ENCODE measurements around the gene MEG3.
A peak's percentile ranks its signal among the peaks of the same experiment; 100 is the strongest.

The MEG3 gene

DNA sequence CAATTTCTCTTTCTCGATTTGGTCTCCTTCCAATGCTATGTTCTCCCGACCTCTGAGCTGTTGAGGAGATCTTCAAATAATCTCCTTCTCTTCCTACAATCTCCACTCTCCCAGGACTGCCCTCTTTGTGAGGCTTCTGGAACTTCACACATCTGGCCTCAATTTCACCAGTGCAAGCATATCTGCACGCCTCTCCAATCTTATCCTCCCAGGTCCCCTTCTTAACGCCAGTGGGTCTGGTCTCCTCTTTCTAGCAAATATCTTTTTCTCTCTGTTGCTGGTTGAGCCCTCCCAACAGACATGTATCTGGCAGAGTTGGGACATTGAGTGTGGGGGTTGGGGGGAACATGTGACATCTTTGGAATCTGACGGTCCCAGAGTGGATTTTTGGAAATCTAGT lies 59.7 kb downstream of the MEG3 start:
- peaks cover 16% of the 10 kb centered on the region for H3K9me3 ChIP-seq (ENCODE audit: low read length)
- peaks cover 9% of the 10 kb centered on the region for H3K4me1 ChIP-seq (ENCODE audit: insufficient read depth, low read length)
- H3K27me3 ChIP-seq (ENCODE audit: insufficient read depth, low read length), result no peaks in the 10 kb centered on the region
- no peaks in the 10 kb centered on the region for H3K36me3 ChIP-seq (ENCODE audit: insufficient read depth, low read length)
- no peak overlapping the region for H3K4me3 ChIP-seq (ENCODE audit: low read length)
- no peak overlapping the region for H2AFZ ChIP-seq (ENCODE audit: low read depth, low read length)

DNA sequence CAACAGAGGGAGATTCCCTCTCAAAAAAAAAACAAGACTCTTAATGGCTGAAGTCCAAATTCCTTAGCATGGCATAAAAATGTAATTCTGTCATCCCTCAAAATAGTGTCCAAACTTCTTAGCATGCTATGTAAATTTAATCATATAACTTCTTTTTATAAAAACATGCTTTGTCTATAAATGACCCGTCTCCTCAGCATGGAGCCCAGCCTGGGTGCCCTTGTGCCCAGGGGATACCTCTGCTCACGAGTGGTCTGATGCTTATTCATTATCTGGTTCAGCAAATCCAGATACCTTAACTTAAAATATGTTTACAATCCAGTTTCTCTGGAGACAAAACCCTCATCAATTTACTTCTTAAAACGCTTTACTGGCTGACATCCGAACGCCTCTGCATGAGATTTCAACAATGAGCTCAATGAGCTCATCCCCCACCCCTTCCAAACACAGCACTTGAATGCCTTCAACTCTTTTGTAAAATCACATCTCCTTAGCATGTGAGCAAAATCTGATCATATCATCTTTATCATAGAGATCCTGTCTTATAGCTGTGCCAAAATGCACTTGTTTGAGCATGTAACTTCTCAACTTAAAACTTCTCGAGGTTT lies 61.9 kb downstream of the MEG3 start:
- Histone ChIP-seq H3K4me3 (ENCODE audit: low read length) (no peak overlapping the region), H3K36me3 (ENCODE audit: insufficient read depth, low read length) (no peaks in the 10 kb centered on the region), H3K4me1 (ENCODE audit: insufficient read depth, low read length) (peaks cover 9% of the 10 kb centered on the region), H3K27me3 (ENCODE audit: insufficient read depth, low read length) (no peaks in the 10 kb centered on the region), H2AFZ (ENCODE audit: low read depth, low read length) (peak overlapping the region; percentile 43), H3K9me3 (ENCODE audit: low read length) (peaks cover 8% of the 10 kb centered on the region)

DNA sequence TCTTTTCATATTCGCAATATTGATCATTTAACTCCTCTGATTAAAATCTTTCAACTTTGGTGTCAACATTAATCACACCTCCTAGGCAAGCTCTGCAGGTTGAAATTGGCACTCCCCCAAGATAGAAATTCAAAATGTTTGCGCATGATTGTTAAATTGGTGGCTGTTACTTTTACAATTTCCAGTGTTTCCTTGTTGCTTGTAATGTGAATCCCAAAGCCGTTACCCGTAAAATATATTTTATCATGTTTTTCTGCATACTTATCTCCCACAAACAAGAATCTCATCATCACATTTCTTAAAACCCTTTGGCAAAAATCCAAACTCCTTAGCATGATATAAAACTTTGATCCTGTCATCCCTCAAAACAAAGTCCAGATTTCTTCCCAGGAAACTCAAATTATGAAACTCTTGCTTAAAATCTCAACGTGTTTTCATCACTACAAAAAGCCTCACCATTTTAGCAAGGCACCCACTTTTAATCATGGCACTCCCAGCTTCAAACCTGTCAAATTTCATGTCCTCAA lies 62.9 kb downstream of the MEG3 start:
- peaks cover 9% of the 10 kb centered on the region for H3K4me1 ChIP-seq (ENCODE audit: insufficient read depth, low read length)
- H3K27me3 ChIP-seq (ENCODE audit: insufficient read depth, low read length), result no peaks in the 10 kb centered on the region
- H3K4me3 ChIP-seq (ENCODE audit: low read length), result no peak overlapping the region
- no peak overlapping the region for H2AFZ ChIP-seq (ENCODE audit: low read depth, low read length)
- H3K36me3 ChIP-seq (ENCODE audit: insufficient read depth, low read length), result no peaks in the 10 kb centered on the region
- peaks cover 4% of the 10 kb centered on the region for H3K9me3 ChIP-seq (ENCODE audit: low read length)

DNA sequence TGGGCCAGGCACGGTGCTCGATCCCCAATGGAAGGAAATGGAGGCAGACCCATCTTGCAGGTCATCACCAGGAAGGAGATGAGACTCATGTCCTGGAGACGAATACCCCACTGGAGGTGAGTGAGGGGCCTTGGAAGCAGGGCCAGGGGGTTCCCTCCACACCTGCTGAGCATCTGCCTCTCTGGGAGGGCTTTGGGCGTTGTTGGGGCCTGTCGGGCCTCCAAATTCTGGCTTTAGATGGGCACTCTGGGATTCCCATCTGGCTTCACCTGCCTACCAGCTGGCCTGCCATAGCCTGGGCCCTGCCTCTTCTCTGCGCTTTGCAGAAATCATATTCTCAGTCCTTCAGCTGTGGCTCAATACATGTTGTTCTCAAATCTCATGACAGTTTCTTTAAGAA lies 63.7 kb downstream of the MEG3 start:
- H3K4me1 ChIP-seq (ENCODE audit: insufficient read depth, low read length), result peaks cover 9% of the 10 kb centered on the region
- H3K36me3 ChIP-seq (ENCODE audit: insufficient read depth, low read length), result no peaks in the 10 kb centered on the region
- no peak overlapping the region for H3K4me3 ChIP-seq (ENCODE audit: low read length)
- no peak overlapping the region for H2AFZ ChIP-seq (ENCODE audit: low read depth, low read length)
- no peaks in the 10 kb centered on the region for H3K9me3 ChIP-seq (ENCODE audit: low read length)
- H3K27me3 ChIP-seq (ENCODE audit: insufficient read depth, low read length), result no peaks in the 10 kb centered on the region

DNA sequence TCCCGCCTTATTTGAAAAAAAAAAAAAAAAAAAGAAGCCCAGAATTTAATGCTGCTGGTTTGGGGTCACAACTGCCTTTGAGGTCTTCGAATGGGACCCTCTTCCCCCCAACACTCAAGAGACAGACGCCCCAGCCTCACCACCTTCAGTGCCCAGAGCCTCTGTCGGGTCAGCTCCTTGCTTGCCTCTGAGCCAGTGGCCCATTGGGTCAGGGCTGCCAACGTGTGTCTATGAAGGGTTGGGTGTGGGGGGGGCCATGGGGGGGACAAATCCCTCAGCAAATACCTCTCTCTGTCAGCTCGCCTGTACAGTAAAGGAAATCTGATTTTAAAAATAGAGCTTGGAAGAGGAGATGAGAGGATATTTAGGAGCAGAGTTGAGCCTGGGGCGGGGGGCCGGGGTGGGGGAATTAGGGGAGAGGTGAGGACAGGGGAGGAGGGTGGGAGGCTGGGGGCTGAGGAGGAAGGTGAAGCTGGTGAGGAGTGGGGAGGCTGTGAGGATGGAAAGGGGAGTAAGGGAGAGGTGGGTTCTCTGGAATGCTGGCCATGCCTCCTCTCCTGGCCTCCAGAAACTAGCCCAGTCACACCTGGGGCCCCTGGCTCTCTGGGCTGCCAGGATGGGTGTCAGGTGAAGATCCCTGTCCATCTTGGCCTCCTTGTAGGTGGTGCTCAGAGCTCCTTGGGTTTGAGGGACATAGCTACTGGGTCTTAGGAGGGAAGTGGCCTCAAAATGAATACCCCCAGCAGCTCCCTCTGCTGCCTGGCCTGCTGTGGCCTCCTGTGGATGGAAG lies 64.3 kb downstream of the MEG3 start:
- H2AFZ ChIP-seq (ENCODE audit: low read depth, low read length), result no peak overlapping the region
- peaks cover 9% of the 10 kb centered on the region for H3K4me1 ChIP-seq (ENCODE audit: insufficient read depth, low read length)
- no peaks in the 10 kb centered on the region for H3K36me3 ChIP-seq (ENCODE audit: insufficient read depth, low read length)
- H3K27me3 ChIP-seq (ENCODE audit: insufficient read depth, low read length), result no peaks in the 10 kb centered on the region
- no peak overlapping the region for H3K4me3 ChIP-seq (ENCODE audit: low read length)
- H3K9me3 ChIP-seq (ENCODE audit: low read length), result no peaks in the 10 kb centered on the region

DNA sequence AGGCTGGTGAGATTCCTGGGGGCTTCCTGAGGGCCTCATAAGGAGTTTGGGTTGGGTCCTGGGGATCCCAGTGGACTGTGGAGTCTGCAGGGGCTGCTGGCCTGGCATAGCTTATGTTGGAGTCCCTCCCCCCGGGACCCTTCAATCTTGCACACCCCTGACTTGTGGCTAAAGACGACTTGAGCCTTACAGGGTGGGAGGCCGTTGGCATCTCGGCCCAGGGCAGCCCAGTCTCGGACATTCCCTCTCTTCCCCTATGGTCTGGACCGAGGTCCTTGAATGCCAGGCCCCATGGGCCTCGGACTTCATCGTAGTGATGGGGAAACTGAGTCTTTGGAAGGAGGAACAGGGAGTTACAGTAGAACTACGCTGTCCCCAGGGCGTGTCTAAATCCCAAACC lies 65.1 kb downstream of the MEG3 start:
- Histone ChIP-seq H3K27me3 (ENCODE audit: insufficient read depth, low read length) (no peaks in the 10 kb centered on the region), H3K4me3 (ENCODE audit: low read length) (no peak overlapping the region), H2AFZ (ENCODE audit: low read depth, low read length) (no peak overlapping the region), H3K9me3 (ENCODE audit: low read length) (no peaks in the 10 kb centered on the region), H3K4me1 (ENCODE audit: insufficient read depth, low read length) (peaks cover 10% of the 10 kb centered on the region), H3K36me3 (ENCODE audit: insufficient read depth, low read length) (no peaks in the 10 kb centered on the region)

DNA sequence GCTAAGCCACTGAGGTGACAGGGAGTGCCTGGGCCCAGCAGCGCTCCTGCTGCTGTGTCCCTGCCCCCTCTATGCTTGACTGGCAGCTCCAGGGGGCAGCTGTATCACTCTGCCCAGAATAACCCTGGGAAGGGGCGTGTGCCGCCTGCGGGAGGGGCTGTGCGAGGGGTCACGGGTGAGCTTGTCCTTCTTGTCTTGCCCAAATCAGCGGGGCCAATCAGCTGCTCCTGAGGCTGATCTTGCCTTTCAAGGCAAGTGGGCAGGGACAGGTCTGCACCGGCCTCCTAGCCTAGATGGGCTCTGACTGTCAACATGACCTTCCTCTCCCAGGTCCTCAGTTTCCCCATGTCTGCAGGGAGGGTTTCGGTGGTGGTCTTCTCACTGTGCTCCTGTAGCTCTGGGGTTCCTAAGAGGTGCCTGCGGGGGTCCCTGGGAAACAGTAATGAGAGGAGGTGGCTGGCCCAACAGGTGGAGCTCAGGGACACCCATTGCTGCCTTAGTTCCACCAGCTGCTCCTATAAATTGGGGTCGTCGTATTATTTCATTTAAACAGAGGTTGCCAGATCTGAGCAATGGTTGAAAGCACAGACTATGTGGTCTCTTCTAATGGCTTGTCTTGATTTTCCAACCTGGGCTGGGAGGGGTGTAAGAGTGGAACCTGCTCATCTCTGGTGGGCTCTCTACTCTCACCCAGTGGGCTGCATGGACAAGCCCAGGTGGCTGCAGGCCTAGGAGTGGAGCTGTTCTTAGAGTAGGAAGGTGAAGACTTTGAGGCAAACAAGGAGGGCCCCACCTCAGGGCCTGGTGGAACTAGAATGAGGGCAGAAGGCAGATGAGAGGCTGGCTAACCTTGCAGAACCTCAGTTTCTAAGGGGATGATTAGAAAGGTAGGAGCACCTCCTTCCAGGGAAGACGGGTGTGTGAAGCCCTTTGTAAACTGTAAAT lies 65.9 kb downstream of the MEG3 start:
- peaks cover 17% of the 10 kb centered on the region for H3K4me1 ChIP-seq (ENCODE audit: insufficient read depth, low read length)
- no peaks in the 10 kb centered on the region for H3K27me3 ChIP-seq (ENCODE audit: insufficient read depth, low read length)
- no peak overlapping the region for H3K4me3 ChIP-seq (ENCODE audit: low read length)
- H2AFZ ChIP-seq (ENCODE audit: low read depth, low read length), result no peak overlapping the region
- no peaks in the 10 kb centered on the region for H3K36me3 ChIP-seq (ENCODE audit: insufficient read depth, low read length)
- H3K9me3 ChIP-seq (ENCODE audit: low read length), result no peaks in the 10 kb centered on the region

DNA sequence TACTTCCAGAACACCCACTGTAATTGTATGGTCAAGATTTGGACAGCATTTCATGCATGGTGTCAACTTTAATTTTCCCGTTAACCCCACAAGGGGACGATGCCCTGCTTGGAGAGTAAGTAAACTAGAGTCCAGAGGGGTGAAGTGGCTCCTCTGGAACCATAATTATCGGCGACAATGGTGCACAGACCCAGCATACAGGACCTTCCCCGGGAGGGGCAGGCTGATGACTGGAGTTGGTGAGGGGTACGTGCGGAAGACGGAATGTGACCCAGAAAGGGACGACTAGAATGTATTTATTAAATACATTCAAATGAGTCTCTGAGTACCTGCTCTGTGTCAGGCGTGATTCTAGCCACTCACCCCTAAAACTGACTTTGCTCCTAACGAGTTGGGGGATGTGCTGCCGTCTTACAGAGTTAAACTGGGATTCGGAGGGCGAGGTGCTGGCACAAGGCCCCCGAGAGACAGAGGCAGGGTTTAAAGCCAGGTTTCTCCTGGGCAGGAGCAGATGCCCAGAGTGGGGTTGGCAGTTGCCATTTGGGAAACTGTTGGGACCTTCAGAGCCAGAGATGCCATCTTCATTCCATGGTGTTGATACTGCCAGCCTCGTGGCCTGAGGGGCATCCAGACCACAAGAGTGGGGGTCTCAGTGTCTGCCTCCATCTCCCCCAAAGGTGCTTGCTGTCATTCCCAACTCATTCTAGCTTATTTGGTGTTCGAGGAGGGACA lies 66.7 kb downstream of the MEG3 start:
- Histone ChIP-seq H3K36me3 (ENCODE audit: insufficient read depth, low read length) (no peaks in the 10 kb centered on the region), H3K4me3 (ENCODE audit: low read length) (no peak overlapping the region), H3K4me1 (ENCODE audit: insufficient read depth, low read length) (peaks cover 16% of the 10 kb centered on the region), H3K27me3 (ENCODE audit: insufficient read depth, low read length) (no peaks in the 10 kb centered on the region), H2AFZ (ENCODE audit: low read depth, low read length) (no peak overlapping the region), H3K9me3 (ENCODE audit: low read length) (no peaks in the 10 kb centered on the region)

DNA sequence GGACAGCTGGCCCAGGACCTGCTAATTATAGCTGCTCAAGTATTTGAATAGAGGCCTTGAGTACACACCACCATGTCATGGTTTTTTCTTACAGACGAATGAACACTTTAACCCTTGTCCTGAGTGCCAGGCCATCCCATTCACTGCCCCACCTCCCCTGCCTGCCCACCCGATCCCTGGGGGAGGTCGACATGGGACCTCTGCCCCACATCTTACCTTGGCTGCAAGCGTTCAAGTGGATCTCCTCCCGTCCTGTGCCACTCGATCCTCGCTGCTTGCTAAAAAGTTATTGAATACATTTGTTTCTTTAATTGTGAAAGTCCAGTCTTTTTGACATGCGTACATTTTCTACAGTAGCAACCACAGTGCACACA lies 67.3 kb downstream of the MEG3 start:
- Histone ChIP-seq H2AFZ (ENCODE audit: low read depth, low read length) (no peak overlapping the region), H3K4me3 (ENCODE audit: low read length) (no peak overlapping the region), H3K4me1 (ENCODE audit: insufficient read depth, low read length) (peaks cover 11% of the 10 kb centered on the region), H3K36me3 (ENCODE audit: insufficient read depth, low read length) (no peaks in the 10 kb centered on the region), H3K9me3 (ENCODE audit: low read length) (no peaks in the 10 kb centered on the region), H3K27me3 (ENCODE audit: insufficient read depth, low read length) (no peaks in the 10 kb centered on the region)

DNA sequence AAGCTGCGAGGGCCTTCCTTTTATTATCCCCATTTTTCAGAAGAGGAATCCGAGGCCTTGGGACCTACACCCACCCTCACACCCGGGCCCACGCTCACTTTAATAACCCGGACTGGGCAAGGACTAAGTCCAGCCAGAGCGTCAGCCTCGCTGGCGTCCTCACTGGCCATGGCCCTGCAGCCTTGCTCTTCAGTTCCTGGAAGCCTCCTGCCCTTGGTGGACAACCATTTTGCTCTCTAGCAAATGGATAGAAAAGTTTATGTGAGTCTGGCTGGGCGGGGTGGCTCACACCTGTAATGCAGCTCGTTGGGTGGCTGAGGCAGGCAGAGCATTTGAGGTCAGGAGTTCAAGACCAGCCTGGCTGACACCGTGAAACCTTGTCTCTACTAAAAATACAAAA lies 67.8 kb downstream of the MEG3 start:
- Histone ChIP-seq H2AFZ (ENCODE audit: low read depth, low read length) (no peak overlapping the region), H3K27me3 (ENCODE audit: insufficient read depth, low read length) (no peaks in the 10 kb centered on the region), H3K36me3 (ENCODE audit: insufficient read depth, low read length) (no peaks in the 10 kb centered on the region)

DNA sequence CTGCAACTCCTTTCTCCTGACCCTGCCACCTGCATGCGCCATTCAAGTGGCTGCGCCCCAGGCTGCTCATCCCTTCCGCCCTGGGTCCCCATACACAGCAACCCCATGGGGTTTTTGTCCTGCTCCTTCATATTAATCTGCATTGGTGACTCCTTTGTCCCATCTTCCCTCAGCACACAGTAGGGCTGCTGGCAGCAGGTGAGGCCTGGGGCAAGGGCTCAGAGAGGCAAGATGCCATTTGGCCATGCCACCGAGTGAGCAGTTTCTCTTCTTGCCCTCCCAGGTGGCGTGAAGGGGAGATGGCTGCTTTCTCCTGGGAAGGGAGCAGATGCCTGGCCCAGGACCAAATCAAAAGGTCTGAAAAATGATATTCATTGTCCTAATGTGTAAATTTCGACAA lies 68.5 kb downstream of the MEG3 start:
- Histone ChIP-seq H3K27me3 (ENCODE audit: insufficient read depth, low read length) (no peaks in the 10 kb centered on the region), H3K36me3 (ENCODE audit: insufficient read depth, low read length) (no peaks in the 10 kb centered on the region), H3K9me3 (ENCODE audit: low read length) (no peaks in the 10 kb centered on the region), H3K4me1 (ENCODE audit: insufficient read depth, low read length) (peaks cover 15% of the 10 kb centered on the region), H3K4me3 (ENCODE audit: low read length) (no peak overlapping the region), H2AFZ (ENCODE audit: low read depth, low read length) (no peak overlapping the region)

More for the DNA sequence above, 67.8 kb downstream of the MEG3 start:
- Histone ChIP-seq H3K4me3 (ENCODE audit: low read length) (no peak overlapping the region), H3K9me3 (ENCODE audit: low read length) (no peaks in the 10 kb centered on the region), H3K4me1 (ENCODE audit: insufficient read depth, low read length) (peaks cover 11% of the 10 kb centered on the region)

DNA sequence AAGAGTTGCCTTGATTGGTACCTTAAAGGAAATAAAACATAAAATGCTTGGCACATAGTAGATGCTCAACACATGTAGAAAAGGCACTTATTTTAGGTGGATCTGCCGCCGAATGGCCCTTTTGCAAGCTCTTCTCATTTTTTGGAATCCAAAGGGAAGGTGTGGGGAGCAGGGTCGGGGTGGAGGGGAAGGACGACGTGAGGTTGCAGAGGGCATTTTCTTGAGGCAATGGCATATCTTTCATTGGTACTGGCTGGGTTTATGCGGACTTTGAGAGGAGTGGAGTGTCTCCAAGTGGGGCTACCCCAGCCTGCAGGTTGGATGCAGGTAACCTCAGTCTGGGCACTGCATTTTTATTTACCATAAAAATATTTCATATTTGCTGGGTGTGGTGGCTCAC lies 69.5 kb downstream of the MEG3 start:
- Histone ChIP-seq H2AFZ (ENCODE audit: low read depth, low read length) (no peak overlapping the region), H3K4me1 (ENCODE audit: insufficient read depth, low read length) (peaks cover 25% of the 10 kb centered on the region), H3K27me3 (ENCODE audit: insufficient read depth, low read length) (no peaks in the 10 kb centered on the region), H3K4me3 (ENCODE audit: low read length) (no peak overlapping the region), H3K9me3 (ENCODE audit: low read length) (no peaks in the 10 kb centered on the region), H3K36me3 (ENCODE audit: insufficient read depth, low read length) (no peaks in the 10 kb centered on the region)
